HG02970 (cell line): ENCODE measurements around the gene SPECC1L.
"Not testable (repeated sequence)": the region's sequence is repeated elsewhere in the genome, so short reads cannot be mapped to it uniquely, and the experiment has no call there.

Experiments
- ATAC-seq: cut with Tn5 transposase; IDR thresholded peaks from one replicate; pipeline ENCODE4 v1.9.1; 2021; ENCODE audit warnings: mild to moderate bottlenecking, moderate library complexity, moderate number of reproducible peaks; ENCODE audit not compliant: unreplicated experiment, low FRiP score

SPECC1L gene

DNA sequence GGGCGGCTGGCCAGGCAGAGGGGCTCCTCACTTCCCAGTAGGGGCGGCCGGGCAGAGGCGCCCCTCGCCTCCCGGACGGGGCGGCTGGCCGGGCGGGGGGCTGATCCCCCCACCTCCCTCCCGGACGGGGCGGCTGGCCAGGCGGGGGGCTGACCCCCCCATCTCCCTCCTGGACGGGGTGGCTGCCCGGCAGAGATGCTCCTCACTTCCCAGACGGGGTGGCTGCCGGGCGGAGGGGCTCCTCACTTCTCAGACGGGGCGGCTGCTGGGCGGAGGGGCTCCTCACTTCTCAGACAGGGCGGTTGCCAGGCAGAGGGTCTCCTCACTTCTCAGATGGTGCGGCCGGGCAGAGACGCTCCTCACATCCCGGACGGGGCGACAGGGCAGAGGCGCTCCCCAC lies 46.9 kb downstream of the SPECC1L start:
- not testable (repeated sequence) for ATAC-seq

- ATAC-seq = no peak
Measured at GRCh38 chr22:24319451-24319850, 48.8 kb downstream of the SPECC1L start.

DNA sequence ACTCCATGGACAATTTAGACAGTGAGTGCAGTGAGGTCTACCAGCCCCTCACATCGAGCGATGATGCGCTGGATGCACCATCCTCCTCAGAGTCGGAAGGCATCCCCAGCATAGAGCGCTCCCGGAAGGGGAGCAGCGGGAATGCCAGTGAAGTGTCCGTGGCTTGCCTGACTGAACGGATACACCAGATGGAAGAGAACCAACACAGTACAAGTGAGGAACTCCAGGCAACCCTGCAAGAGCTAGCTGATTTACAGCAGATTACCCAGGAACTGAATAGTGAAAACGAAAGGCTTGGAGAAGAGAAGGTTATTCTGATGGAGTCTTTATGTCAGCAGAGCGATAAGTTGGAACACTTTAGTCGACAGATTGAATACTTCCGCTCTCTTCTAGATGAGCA lies 51.4 kb downstream of the SPECC1L start:
- no peak for ATAC-seq

DNA sequence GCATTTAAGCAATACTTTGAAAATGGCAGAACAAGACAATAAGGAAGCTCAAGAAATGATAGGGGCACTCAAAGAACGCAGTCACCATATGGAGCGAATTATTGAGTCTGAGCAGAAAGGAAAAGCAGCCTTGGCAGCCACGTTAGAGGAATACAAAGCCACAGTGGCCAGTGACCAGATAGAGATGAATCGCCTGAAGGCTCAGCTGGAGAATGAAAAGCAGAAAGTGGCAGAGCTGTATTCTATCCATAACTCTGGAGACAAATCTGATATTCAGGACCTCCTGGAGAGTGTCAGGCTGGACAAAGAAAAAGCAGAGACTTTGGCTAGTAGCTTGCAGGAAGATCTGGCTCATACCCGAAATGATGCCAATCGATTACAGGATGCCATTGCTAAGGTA lies 51.9 kb downstream of the SPECC1L start:
- ATAC-seq = no peak

DNA sequence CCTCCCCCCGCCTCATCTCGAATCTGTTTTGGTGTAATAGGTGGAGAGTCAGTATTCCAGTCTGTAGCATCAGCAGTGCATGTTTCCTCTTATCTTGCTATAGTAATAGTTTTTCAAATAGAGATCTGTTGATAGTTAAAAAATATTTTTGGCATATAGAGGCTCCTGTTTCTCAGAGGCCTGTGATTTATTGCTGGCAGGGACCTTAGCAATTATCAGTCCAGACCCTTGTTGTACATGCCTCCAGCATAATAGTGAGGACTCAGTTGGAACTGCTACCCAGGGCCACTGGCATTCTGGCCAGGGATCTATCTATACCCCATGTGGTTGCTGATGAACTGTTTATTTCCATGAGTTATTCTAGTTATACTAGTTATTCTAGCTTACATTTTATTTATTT lies 52.6 kb downstream of the SPECC1L start:
- ATAC-seq = no peak

DNA sequence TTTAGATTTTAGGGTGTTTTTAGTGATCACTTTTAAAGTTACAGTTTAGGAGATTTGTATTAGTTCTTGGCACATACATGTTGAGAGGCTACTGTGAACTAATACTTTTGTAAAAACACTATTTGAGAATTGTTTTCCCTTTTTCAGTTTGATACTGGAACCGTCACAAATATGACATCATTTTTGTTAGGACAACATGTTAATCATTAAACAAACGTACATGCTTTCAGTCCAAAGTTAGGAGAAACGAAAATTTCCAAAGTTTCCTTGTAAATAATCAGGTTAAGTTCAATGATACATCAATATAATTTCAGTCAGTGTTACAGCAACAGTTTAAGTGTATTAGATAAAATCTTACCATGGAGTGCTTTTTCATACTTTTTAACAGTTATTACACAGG lies 53.1 kb downstream of the SPECC1L start:
- ATAC-seq = no peak

DNA sequence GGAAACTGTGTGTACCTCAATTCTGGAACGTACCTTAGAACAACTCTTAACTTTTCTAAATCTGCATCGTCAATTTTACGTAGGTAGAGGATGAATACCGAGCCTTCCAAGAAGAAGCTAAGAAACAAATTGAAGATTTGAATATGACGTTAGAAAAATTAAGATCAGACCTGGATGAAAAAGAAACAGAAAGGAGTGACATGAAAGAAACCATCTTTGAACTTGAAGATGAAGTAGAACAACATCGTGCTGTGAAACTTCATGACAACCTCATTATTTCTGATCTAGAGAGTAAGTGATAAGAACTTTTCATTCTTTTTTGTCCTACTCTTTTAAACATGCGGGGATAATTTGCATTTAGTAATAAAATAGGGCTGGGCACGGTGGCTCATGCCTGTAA lies 53.5 kb downstream of the SPECC1L start:
- ATAC-seq = no peak

GRCh38 chr22:24325105-24325757 lies 54.6 kb downstream of the SPECC1L start:
- no peak for ATAC-seq

GRCh38 chr22:24326266-24326665 lies 55.6 kb downstream of the SPECC1L start:
- no peak for ATAC-seq

DNA sequence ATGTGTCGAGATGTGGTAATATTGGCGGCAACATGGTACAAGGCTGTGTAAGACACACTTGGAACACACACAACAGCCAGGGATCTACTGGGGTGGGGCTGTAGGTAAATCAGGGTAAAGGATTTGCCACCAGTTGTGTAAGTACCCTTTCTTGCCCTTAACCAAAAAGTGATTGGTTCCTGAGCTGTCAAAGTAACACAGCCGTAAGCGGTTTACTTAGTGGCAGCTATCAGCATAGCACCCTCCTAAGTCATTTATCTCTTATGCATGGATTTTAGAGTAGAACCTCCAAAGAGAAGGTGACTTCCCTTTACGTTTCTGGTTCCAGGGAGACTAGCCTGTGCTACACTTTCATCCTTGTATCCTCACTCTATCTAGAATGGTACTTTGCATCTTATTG lies 57.2 kb downstream of the SPECC1L start:
- ATAC-seq = no peak

DNA sequence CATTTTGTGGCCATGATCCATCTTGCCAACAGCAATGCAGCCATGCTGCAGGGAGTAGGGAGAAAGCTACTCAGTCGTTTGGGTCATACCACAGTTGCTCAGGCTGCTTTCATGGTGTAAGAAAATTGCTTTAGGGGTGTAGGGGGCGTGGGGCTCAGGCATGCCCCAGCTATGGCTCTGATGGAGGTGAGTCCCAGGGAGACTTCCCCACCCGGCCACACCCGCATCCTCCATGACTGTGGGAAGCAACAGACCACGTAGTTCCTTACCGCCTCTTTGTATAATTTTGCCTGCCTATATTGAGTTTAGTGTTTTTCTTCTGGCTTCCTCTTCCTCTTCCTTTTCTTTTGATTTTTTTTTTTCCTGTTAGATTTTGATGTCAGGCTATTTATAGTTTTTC lies 58.8 kb downstream of the SPECC1L start:
- no peak for ATAC-seq

GRCh38 chr22:24330636-24331035 lies 60.0 kb downstream of the SPECC1L start:
- no peak for ATAC-seq

- ATAC-seq = no peak
Measured at GRCh38 chr22:24331468-24332440, 61.1 kb downstream of the SPECC1L start.

GRCh38 chr22:24333301-24333700 lies 62.7 kb downstream of the SPECC1L start:
- no peak for ATAC-seq

DNA sequence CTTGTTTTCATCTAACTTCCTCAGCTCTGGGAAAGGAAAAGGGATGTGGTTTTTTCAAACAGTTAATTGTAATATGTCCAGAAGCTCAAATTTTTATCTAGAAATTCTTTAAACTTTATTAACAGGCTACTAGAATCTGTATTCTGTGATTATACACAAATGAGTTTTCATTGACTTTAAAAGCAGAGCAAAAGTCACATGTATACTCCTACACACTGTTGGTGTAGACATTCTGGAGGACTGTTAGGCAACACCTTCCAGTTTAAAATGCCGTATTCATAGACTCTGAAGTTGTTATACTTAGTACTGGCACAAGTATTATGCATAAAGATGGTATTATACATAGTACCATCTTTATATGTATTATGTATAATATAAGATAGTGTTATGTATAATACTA lies 64.9 kb downstream of the SPECC1L start:
- no peak for ATAC-seq

DNA sequence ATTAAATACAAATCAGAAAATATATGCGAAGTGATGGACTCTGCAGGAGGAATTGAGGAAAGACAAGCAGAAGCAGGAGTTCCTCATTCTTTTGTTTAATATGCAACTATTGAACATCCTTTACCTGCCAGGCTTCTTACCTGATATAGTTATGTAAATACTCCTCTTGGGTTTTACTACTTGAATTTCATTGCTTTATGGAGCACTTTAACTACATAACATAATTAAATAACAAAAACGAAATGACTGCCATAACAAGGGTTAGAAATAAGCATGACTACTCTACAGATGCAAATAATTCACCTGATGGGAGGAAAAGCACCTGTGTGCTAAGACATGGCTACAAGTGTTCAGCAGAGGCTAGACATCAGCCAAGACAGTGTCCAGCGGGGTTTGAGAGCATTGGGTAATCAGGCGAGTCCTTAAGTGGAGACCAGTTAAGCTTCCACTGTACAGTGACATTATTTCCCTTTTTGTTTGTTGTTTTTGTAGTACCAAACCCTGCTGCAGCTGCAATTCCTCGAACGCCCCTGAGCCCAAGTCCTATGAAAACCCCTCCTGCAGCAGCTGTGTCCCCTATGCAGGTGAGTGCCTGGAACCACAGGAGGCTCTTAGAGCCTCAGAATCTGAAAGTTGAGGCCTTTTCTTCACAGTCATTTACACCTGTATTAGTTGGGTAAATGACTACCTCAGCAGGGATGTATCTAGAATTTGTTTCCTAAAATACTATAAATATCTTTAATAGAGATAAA lies 67.4 kb downstream of the SPECC1L start:
- no peak for ATAC-seq

- no peak for ATAC-seq
Measured at GRCh38 chr22:24338726-24339451, 68.3 kb downstream of the SPECC1L start.

GRCh38 chr22:24339452-24339747 lies 68.8 kb downstream of the SPECC1L start:
- no peak for ATAC-seq

GRCh38 chr22:24341627-24342026 lies 71.0 kb downstream of the SPECC1L start:
- no peak for ATAC-seq

- no peak for ATAC-seq
Measured at GRCh38 chr22:24350627-24351026, 80.0 kb downstream of the SPECC1L start.

DNA sequence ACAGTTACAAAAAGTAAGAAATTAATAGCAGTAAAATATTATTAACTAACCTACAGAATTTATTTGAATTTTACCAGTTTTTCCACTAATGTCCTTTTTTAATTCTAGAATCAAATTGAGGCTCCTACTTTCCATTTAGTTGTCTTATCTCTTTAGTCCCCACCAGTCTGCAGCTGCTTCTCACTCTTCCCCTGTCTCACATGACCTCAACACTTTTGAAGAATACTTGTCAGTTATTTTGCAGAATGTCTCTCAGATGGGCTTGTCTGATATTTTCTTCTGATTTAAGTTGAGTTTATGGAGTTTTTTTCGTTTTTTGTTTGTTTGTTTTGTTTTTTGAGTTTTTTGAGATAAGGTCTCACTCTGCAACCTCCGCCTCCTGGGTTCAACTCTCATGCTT lies 82.5 kb downstream of the SPECC1L start:
- no peak for ATAC-seq
